ENCODE results near the gene ELMO3.

DNA sequence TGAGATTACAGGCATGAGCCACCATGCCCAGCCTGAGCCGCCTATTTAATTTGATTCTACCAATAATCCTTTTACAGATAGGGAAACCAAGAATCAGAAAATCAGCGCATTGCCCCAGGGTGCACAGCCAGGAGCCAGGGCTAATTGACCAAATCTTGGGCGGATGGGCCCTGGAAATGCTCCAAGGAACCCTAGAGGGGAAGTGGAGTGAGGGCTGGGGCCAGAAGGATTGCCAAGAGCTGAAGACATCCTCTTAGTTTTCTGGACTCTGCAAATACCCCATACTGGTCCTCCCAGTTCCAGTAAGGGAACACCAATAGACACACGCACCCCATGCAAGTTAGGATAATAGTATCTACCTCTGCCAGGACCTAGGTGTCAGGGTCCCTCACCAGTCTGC lies 44.5 kb downstream of the ELMO3 start:
- no peak for TF ChIP-seq CTCF (IDR thresholded peaks at IDR 0.05)
- TF ChIP-seq EZH2 (IDR thresholded peaks at IDR 0.05): no peak
- TF ChIP-seq EZH2phosphoT487 (IDR thresholded peaks at IDR 0.05): no peak

Measured in neural progenitor cell (in vitro differentiated cells).